ENCODE measurements around the gene CCDC97.

The CCDC97 gene

GRCh38 chr19:41319500-41320184, 9.7 kb downstream of the CCDC97 start:
- DNase-seq (ENCODE audit: low read depth in 1 of 2, low spot score in 1 of 2), result no peak

GRCh38 chr19:41320185-41320518, 10.2 kb downstream of the CCDC97 start:
- no peak for DNase-seq (ENCODE audit: low read depth in 1 of 2, low spot score in 1 of 2)

GRCh38 chr19:41320568-41320967, 10.6 kb downstream of the CCDC97 start:
- DNase-seq (ENCODE audit: low read depth in 1 of 2, low spot score in 1 of 2), result no peak

GRCh38 chr19:41321204-41321599, 11.2 kb downstream of the CCDC97 start:
- DNase-seq (ENCODE audit: low read depth in 1 of 2, low spot score in 1 of 2), result no peak

GRCh38 chr19:41321600-41322270, 11.8 kb downstream of the CCDC97 start:
- no peak for DNase-seq (ENCODE audit: low read depth in 1 of 2, low spot score in 1 of 2)

- no peak for DNase-seq (ENCODE audit: low read depth in 1 of 2, low spot score in 1 of 2)
Measured at GRCh38 chr19:41322451-41322850, 12.5 kb downstream of the CCDC97 start.

- no peak for DNase-seq (ENCODE audit: low read depth in 1 of 2, low spot score in 1 of 2)
Measured at GRCh38 chr19:41323023-41323422, 13.1 kb downstream of the CCDC97 start.

GRCh38 chr19:41323430-41324125, 13.6 kb downstream of the CCDC97 start:
- no peak for DNase-seq (ENCODE audit: low read depth in 1 of 2, low spot score in 1 of 2)

GRCh38 chr19:41324231-41324702, 14.3 kb downstream of the CCDC97 start:
- no peak for DNase-seq (ENCODE audit: low read depth in 1 of 2, low spot score in 1 of 2)

GRCh38 chr19:41324921-41325639, 15.1 kb downstream of the CCDC97 start:
- DNase-seq (ENCODE audit: low read depth in 1 of 2, low spot score in 1 of 2), result no peak

- no peak for DNase-seq (ENCODE audit: low read depth in 1 of 2, low spot score in 1 of 2)
Measured at GRCh38 chr19:41325640-41325946, 15.6 kb downstream of the CCDC97 start.

GRCh38 chr19:41325947-41326706, 16.2 kb downstream of the CCDC97 start:
- no peak for DNase-seq (ENCODE audit: low read depth in 1 of 2, low spot score in 1 of 2)

GRCh38 chr19:41327076-41327575, 17.2 kb downstream of the CCDC97 start:
- DNase-seq (ENCODE audit: low read depth in 1 of 2, low spot score in 1 of 2), result no peak

GRCh38 chr19:41327576-41328156, 17.7 kb downstream of the CCDC97 start:
- peak in 1 of 2 donors; percentile 45 for DNase-seq (ENCODE audit: low read depth in 1 of 2, low spot score in 1 of 2)

- peak in 1 of 2 donors; percentile 69 for DNase-seq (ENCODE audit: low read depth in 1 of 2, low spot score in 1 of 2)
Measured at GRCh38 chr19:41328157-41328841, 18.3 kb downstream of the CCDC97 start.

- no peak for DNase-seq (ENCODE audit: low read depth in 1 of 2, low spot score in 1 of 2)
Measured at GRCh38 chr19:41328842-41329225, 18.9 kb downstream of the CCDC97 start.

GRCh38 chr19:41330481-41330880, 20.5 kb downstream of the CCDC97 start:
- no peak for DNase-seq (ENCODE audit: low read depth in 1 of 2, low spot score in 1 of 2)

GRCh38 chr19:41330946-41331678, 21.1 kb downstream of the CCDC97 start:
- DNase-seq (ENCODE audit: low read depth in 1 of 2, low spot score in 1 of 2), result no peak

- DNase-seq (ENCODE audit: low read depth in 1 of 2, low spot score in 1 of 2), result no peak
Measured at GRCh38 chr19:41332000-41332399, 22.0 kb downstream of the CCDC97 start.
